DOHH2 (cell line): Measurements from ENCODE around the gene C3orf70.

Source experiments
- EZH2phosphoT487 ChIP-seq: fragments of 200-600 bp; sonication (generic); IDR thresholded peaks from 2 replicates; pipeline ENCODE4 v1.6.1; 2017; ENCODE audit warnings: borderline replicate concordance, mild to moderate bottlenecking, antibody characterized with exemption, low read length, moderate library complexity, mixed read lengths
- TF ChIP-seq, protein P1 (sequence below): fragments of 200-600 bp; sonication (generic); IDR thresholded peaks from one replicate; pipeline ENCODE4 v1.5.1; 2014; ENCODE audit warnings: antibody characterized with exemption, mild to moderate bottlenecking, low read depth, low read length; ENCODE audit not compliant: poor library complexity, severe bottlenecking

DNA sequence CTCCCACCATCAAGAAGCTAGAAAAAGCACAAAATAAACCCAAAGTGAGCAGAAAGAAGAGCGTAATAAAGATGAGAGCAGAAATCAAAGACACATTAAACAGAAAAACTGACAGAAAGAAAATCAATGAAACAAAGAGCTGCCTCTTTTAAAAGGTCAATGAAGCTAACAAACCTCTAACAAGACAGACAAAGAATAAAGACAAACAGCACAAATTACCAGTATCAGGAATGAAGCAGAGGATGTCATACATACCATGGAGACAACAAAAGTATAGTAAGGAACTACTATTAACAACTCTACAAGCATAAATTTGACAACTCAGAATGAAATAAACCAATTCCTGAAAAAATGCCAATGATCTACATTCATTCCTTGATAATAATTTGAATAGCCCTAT, 15.0 kb downstream of the C3orf70 start:
- TF ChIP-seq EZH2phosphoT487, result no peak
- TF ChIP-seq, protein P1, sequence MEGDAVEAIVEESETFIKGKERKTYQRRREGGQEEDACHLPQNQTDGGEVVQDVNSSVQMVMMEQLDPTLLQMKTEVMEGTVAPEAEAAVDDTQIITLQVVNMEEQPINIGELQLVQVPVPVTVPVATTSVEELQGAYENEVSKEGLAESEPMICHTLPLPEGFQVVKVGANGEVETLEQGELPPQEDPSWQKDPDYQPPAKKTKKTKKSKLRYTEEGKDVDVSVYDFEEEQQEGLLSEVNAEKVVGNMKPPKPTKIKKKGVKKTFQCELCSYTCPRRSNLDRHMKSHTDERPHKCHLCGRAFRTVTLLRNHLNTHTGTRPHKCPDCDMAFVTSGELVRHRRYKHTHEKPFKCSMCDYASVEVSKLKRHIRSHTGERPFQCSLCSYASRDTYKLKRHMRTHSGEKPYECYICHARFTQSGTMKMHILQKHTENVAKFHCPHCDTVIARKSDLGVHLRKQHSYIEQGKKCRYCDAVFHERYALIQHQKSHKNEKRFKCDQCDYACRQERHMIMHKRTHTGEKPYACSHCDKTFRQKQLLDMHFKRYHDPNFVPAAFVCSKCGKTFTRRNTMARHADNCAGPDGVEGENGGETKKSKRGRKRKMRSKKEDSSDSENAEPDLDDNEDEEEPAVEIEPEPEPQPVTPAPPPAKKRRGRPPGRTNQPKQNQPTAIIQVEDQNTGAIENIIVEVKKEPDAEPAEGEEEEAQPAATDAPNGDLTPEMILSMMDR, result no peak
